Astrocyte (in vitro differentiated cells and primary cell): ENCODE data around the gene GMPR2.

Experiments
- EZH2 ChIP-seq: IDR thresholded peaks from 2 replicates; pipeline ENCODE4 v1.6.1; 2012; ENCODE audit warnings: mild to moderate bottlenecking, low read length, inconsistent platforms; ENCODE audit not compliant: insufficient read depth
- TF ChIP-seq, protein P1 (sequence below): IDR thresholded peaks from 2 replicates; pipeline ENCODE4 v1.5.1; 2011; ENCODE audit warnings: low read depth, mild to moderate bottlenecking, inconsistent platforms, low read length, moderate library complexity; ENCODE audit not compliant: insufficient read depth

DNA sequence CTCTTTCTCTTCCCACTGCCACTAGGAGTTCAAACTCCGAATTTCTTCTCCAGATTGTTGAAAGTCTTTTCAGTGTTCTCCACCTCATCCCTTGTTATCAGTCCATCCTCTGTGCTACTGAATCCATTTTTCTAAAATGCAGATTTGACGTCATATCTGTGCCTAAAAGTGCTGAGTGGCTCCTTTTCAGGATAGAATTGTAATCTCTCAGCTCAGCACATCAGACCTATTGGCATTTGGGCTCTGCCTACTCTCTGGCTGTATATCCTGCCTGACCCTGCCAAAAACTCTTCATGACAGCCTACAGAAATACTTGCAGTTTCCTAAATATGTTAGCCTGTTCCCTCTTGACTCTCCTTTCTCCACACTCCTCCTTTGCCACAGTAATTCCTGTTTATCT is 39.7 kb downstream of the GMPR2 start:
- TF ChIP-seq, protein P1, sequence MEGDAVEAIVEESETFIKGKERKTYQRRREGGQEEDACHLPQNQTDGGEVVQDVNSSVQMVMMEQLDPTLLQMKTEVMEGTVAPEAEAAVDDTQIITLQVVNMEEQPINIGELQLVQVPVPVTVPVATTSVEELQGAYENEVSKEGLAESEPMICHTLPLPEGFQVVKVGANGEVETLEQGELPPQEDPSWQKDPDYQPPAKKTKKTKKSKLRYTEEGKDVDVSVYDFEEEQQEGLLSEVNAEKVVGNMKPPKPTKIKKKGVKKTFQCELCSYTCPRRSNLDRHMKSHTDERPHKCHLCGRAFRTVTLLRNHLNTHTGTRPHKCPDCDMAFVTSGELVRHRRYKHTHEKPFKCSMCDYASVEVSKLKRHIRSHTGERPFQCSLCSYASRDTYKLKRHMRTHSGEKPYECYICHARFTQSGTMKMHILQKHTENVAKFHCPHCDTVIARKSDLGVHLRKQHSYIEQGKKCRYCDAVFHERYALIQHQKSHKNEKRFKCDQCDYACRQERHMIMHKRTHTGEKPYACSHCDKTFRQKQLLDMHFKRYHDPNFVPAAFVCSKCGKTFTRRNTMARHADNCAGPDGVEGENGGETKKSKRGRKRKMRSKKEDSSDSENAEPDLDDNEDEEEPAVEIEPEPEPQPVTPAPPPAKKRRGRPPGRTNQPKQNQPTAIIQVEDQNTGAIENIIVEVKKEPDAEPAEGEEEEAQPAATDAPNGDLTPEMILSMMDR: no peak
- TF ChIP-seq EZH2: no peak
